Stimulated activated CD8-positive, alpha-beta memory T cell treated with anti-CD3 and anti-CD28 coated beads, Interleukin-7, amount 100 ng/mL, for 48 hours (primary cell): Measurements from ENCODE around the gene KATNB1.

Experiments used
- DNase-seq, 2 donors: peaks; one replicate each; pipeline ENCODE4 v3.0.0-alpha.2; 2020; ENCODE audit warnings: low read depth in 1 of 2; ENCODE audit errors: extremely low read depth in 1 of 2

Gene KATNB1

GRCh38 chr16:57735755-57736418 is at the start of gene KATNB1:
Gene KATNB1, plus strand, starts transcription at chr16:57735770. Its CDS starts 1,474 bp downstream, at chr16:57737244.
- no peak for DNase-seq

GRCh38 chr16:57686577-57686976 is 49.0 kb upstream of the KATNB1 start:
- no peak for DNase-seq

- no peak for DNase-seq
Observed at GRCh38 chr16:57687363-57687929, 48.1 kb upstream of the KATNB1 start.

- DNase-seq = no peak
Observed at GRCh38 chr16:57688487-57688986, 47.0 kb upstream of the KATNB1 start.

GRCh38 chr16:57688987-57689761 is 46.4 kb upstream of the KATNB1 start:
- DNase-seq = no peak

- peak; percentile 16 to 36 for DNase-seq
Observed at GRCh38 chr16:57689762-57690558, 45.6 kb upstream of the KATNB1 start.

- no peak for DNase-seq
Observed at GRCh38 chr16:57690782-57691471, 44.6 kb upstream of the KATNB1 start.

- no peak for DNase-seq
Observed at GRCh38 chr16:57692636-57693035, 42.9 kb upstream of the KATNB1 start.

GRCh38 chr16:57693550-57693949 is 42.0 kb upstream of the KATNB1 start:
- no peak for DNase-seq

GRCh38 chr16:57694231-57694724 is 41.3 kb upstream of the KATNB1 start:
- DNase-seq = no peak

- peak in 1 of 2 donors; percentile 7 for DNase-seq
Observed at GRCh38 chr16:57694725-57695679, 40.6 kb upstream of the KATNB1 start, which contains the start of gene DRC7. Gene DRC7, plus strand, starts transcription at chr16:57694806. Its CDS starts 3,144 bp downstream, at chr16:57697950.

- DNase-seq = no peak
Observed at GRCh38 chr16:57695680-57696069, 39.9 kb upstream of the KATNB1 start.

GRCh38 chr16:57696240-57696639 is 39.3 kb upstream of the KATNB1 start:
- DNase-seq = no peak

- no peak for DNase-seq
Observed at GRCh38 chr16:57697896-57698537, 37.6 kb upstream of the KATNB1 start.

GRCh38 chr16:57698812-57699405 is 36.7 kb upstream of the KATNB1 start:
- no peak for DNase-seq

- no peak for DNase-seq
Observed at GRCh38 chr16:57699481-57699880, 36.1 kb upstream of the KATNB1 start.

- no peak for DNase-seq
Observed at GRCh38 chr16:57699899-57700298, 35.7 kb upstream of the KATNB1 start.
